ENCODE data around the gene E2F6.
"Not testable (repeated sequence)": the region's sequence is repeated elsewhere in the genome, so short reads cannot be mapped to it uniquely, and the experiment has no call there.

Gene E2F6

DNA sequence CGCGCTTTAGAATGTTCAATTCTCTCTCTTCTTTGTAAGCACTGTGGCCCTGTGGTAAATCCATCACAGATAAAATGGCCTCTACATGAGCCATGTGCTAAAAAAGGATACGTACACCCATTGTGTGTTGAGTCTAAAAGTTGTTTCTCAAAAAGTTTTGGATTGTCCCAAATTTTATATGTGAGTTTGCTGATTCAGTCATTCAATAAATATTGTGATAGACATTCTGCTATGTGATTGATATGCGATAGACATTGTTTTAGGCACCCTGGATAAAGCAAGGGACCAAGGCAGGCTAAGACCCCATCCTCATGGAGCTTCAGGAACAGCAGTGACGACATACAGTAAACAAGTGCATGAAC lies 53.5 kb downstream of the E2F6 start:
- no peak for DNase-seq (ENCODE audit: low spot score)

GRCh38 chr2:11411768-11412448 lies 54.1 kb downstream of the E2F6 start:
- DNase-seq (ENCODE audit: low spot score): no peak

- DNase-seq (ENCODE audit: low spot score): no peak
Measured at GRCh38 chr2:11411244-11411643, 54.7 kb downstream of the E2F6 start.

GRCh38 chr2:11410101-11410500 lies 55.9 kb downstream of the E2F6 start:
- no peak for DNase-seq (ENCODE audit: low spot score)

- DNase-seq (ENCODE audit: low spot score): no peak
Measured at GRCh38 chr2:11409572-11409959, 56.4 kb downstream of the E2F6 start.

- DNase-seq (ENCODE audit: low spot score): no peak
Measured at GRCh38 chr2:11408959-11409571, 56.9 kb downstream of the E2F6 start.

DNA sequence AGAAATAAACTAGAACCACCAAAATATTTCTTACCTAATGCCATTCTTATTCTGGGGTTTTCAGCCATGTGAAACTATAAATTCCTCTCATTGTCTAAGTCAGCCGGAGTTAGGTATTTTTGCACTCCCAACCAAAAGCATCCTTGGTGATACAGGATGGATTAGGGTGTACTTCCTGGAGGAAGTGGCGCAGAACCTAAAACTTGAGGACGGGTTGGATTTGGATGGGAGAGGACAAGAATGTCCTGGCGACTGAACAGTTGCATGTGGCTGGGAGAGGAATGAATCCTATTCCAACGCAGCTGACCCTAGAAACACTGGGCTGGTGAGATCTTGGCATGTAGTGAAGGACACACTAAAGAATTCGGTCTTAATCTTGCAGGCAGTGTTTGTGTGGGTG lies 58.5 kb downstream of the E2F6 start:
- DNase-seq (ENCODE audit: low spot score): no peak

DNA sequence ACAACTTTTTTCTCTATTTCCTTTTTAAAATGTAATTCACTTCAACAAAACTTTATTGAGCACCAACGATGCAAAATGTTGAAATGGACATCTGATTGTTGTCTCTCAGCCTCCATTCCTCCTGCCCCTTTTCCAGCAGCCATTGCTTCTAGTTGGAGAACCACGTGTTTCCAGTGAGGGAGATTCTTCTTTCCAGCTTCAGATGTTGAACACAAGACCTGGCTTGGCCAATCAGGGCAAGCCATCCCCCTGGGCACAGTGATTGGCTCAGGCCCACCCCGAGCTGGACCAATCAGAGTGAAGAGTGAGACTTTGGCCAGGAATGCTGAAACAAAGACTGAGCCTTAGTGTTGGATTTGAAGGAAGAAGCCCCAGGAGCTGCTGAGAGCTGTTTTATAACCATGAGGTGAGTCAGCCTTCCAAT lies 59.0 kb downstream of the E2F6 start:
- DNase-seq (ENCODE audit: low spot score): no peak

DNA sequence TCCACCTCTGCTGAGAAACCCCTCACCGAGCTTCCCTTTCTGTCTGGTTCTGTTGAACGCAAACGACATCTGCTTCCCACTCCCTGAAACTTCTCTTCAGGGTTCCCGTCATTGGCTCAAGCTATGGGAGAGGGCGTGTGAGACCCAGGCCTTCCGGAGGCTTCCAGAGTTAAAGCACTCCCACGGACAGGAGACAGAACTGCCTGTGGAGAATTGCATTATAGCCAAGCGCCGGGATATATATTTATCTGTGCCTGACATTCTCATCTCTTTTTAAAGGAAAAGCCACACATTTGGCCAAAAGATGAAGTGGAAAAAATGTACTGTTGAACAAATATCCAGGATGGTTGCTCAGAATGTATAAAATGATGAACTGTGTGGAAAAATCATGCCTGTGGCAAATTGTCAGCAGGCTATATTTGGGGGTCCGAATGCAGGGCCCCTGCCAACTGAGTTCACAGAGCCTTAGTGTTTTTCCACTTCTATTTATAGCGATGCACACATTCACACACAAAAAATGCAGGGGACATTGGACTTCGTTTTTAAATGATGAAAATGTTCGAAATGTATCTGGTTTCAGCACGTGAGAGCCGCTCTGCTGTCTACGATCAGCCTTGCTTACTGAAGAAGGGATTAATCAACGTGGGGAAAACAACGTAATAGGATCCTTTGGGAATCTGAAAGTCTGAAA lies 59.5 kb downstream of the E2F6 start:
- DNase-seq (ENCODE audit: low spot score): no peak

- DNase-seq (ENCODE audit: low spot score): no peak
Measured at GRCh38 chr2:11405599-11406266, 60.2 kb downstream of the E2F6 start.

DNA sequence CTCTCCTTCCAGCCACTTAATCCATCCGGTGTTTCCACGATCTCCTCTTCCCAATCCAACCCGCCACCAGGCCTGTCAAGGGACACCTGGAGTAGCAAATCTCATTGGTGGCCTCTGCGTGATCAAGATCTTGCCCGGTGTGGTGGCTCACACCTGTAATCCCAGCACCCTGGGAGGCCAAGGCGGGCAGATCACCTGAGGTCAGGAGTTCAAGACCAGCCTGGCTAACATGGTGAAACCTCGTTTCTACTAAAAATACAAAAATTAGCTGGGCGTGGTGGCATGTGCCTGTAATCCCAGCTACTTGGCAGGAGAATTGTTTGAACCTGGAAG lies 60.9 kb downstream of the E2F6 start:
- DNase-seq (ENCODE audit: low spot score): not testable (repeated sequence)

- no peak for DNase-seq (ENCODE audit: low spot score)
Measured at GRCh38 chr2:11404376-11405073, 61.4 kb downstream of the E2F6 start.

DNA sequence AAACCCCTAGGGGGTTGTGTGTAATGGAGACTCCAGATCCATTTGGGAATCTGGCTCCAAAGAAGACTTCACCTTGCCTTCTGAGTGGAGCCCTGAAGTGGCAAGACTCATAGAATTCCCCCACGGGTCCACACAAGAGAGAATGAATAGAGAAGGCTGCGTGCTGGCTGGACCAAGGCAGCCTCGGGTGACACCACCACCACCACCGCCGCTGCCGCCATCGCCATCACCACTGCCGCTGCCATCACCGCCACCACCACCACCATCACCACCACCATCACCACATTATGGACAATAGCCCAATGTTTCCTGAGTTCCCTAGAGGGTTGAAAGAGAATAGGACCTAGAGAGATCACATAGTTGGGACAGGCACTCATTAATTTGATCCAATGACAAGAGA lies 63.5 kb downstream of the E2F6 start:
- DNase-seq (ENCODE audit: low spot score): no peak

GRCh38 chr2:11399438-11399762 lies 66.6 kb downstream of the E2F6 start:
- DNase-seq (ENCODE audit: low spot score): no peak

- no peak for DNase-seq (ENCODE audit: low spot score)
Measured at GRCh38 chr2:11398750-11399437, 67.1 kb downstream of the E2F6 start.

DNA sequence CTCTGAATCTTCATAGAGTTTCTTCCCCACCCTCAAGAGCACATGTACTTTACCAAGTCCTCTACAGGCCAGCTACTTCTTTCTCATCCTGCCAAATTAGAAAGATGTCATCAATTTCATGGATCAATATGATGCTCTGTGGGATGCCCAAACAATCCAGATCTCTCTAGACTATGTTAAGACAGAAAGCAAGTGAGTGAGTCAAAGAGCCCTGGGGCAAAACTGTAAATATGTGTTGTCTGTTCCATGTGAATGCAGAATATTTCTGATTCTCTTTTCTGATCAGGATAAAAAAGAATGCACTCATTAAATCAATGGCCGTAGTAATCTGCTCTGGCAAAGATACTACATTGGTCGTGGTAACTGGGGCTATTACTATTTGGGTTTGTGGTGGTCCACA lies 68.4 kb downstream of the E2F6 start:
- DNase-seq (ENCODE audit: low spot score): no peak

- no peak for DNase-seq (ENCODE audit: low spot score)
Measured at GRCh38 chr2:11396467-11397445, 69.2 kb downstream of the E2F6 start.

- no peak for DNase-seq (ENCODE audit: low spot score)
Measured at GRCh38 chr2:11396021-11396420, 69.9 kb downstream of the E2F6 start.

GRCh38 chr2:11395389-11395788 lies 70.6 kb downstream of the E2F6 start:
- no peak for DNase-seq (ENCODE audit: low spot score)

Data from activated CD4-positive, alpha-beta T cell treated with anti-CD3 and anti-CD28 coated beads, Interleukin-2, Interleukin-4, amounts not matched to agents 100 ng/mL and 50 ng/mL, durations not matched to agents 16 hours and 8 hours (primary cell).